GM10266 (cell line): Measurements from ENCODE around the gene FBXW12.

Experiments used
- DNase-seq: peaks from one replicate; pipeline ENCODE4 v3.0.0; 2012; ENCODE audit errors: extremely low spot score
- CTCF ChIP-seq: IDR thresholded peaks from 2 replicates; pipeline ENCODE4 v1.5.1; 2012; ENCODE audit warnings: mild to moderate bottlenecking, low read depth; ENCODE audit not compliant: control insufficient read depth, insufficient read depth; ENCODE audit errors: missing control alignments

Gene FBXW12

GRCh38 chr3:48388966-48389365 lies 16.9 kb downstream of the FBXW12 start:
- TF ChIP-seq CTCF, result no peak
- DNase-seq, result no peak

- no peak for TF ChIP-seq CTCF
Measured at GRCh38 chr3:48394391-48394790, 22.4 kb downstream of the FBXW12 start.

GRCh38 chr3:48395714-48396113 lies 23.7 kb downstream of the FBXW12 start:
- no peak for TF ChIP-seq CTCF
- no peak for DNase-seq

More at GRCh38 chr3:48394391-48394790, 22.4 kb downstream of the FBXW12 start:
- DNase-seq, result no peak

GRCh38 chr3:48397767-48398681 lies 26.0 kb downstream of the FBXW12 start:
- DNase-seq, result no peak
- no peak for TF ChIP-seq CTCF

- TF ChIP-seq CTCF, result no peak
- no peak for DNase-seq
Measured at GRCh38 chr3:48398701-48399386, 26.8 kb downstream of the FBXW12 start.

- TF ChIP-seq CTCF, result no peak
- DNase-seq, result peak; percentile 4
Measured at GRCh38 chr3:48399387-48400172, 27.6 kb downstream of the FBXW12 start.
